Body of pancreas (tissue), 4 donors: ENCODE data around the gene PDE10A. TPM values are rescaled to one million over a fixed set of nuclear protein-coding genes. Genes with fewer than 3 reads are reported as not detected.

Experiments used
- ATAC-seq: fragments of 150-250 bp; one replicate; pipeline ENCODE4 v1.9.1; 2016
- DNase-seq, 4 donors: peaks; one replicate each; pipeline ENCODE4 v3.0.0-alpha.2; 2019
- H3K27ac ChIP-seq, 4 donors: fragments of 200-600 bp; sonication (generic); 1 replicate in 3 of 4; 2 replicates in 1 of 4; pipeline versions ENCODE4 v1.5.1 to v1.6.1; 2016 to 2019; ENCODE audit warnings: mild to moderate bottlenecking in 1 of 4, mixed read lengths in 1 of 4, moderate library complexity in 1 of 4
- H3K27me3 ChIP-seq, 2 donors: fragments of 200-600 bp; sonication (generic); one replicate each; pipeline ENCODE4 v1.6.0; 2016; ENCODE audit warnings: mild to moderate bottlenecking in 1 of 2
- H3K36me3 ChIP-seq, 2 donors: fragments of 200-600 bp; sonication (generic); replicated peaks in 1 of 2; 2 replicates each; pipeline ENCODE4 v1.5.1; 2016; ENCODE audit warnings: low read depth in 2 of 2; ENCODE audit not compliant: insufficient read depth in 1 of 2
- H3K4me1 ChIP-seq: fragments of 200-600 bp; sonication (generic); one replicate; pipeline ENCODE4 v1.6.0; 2016
- H3K4me3 ChIP-seq, 2 donors: fragments of 200-600 bp; sonication (generic); 1 replicate in 1 of 2; 2 replicates in 1 of 2; pipeline ENCODE4 v1.5.1; 2016 to 2019
- H3K9me3 ChIP-seq, 3 donors: fragments of 200-600 bp; sonication (generic); 1 replicate in 2 of 3; 2 replicates in 1 of 3; pipeline ENCODE4 v1.5.1; 2016
- CTCF ChIP-seq, 7 experiments: fragments of 450-650 bp in 4 of 7; fragments of 200-600 bp in 3 of 7; sonication (generic) in 3 of 7; IDR thresholded peaks; one replicate each; pipeline ENCODE4 v1.5.1; 2016 to 2019; ENCODE audit warnings: antibody characterized with exemption in 7 of 7
- POLR2A ChIP-seq, 3 donors: fragments of 450-650 bp; IDR thresholded peaks; one replicate each; pipeline ENCODE4 v1.6.1; 2016; ENCODE audit warnings: antibody characterized with exemption in 3 of 3, mild to moderate bottlenecking in 2 of 3
- WGBS, 2 donors: methylation state at CpG; one replicate each; pipeline ENCODE4 v1.1.5; 2017; 5-methylcytosine and 5-hydroxymethylcytosine counted together
- intact Hi-C: fragments of 100-400 bp; cut with DNase I; formaldehyde crosslinking; loops from one replicate; pipeline ENCODE4 v1.15.1; 2023
- total RNA-seq, 2 donors: library from RNA; depleted of rRNA; stranded (reverse); fragments of >200 nt; gene quantifications; one replicate each; pipeline ENCODE4 v1.1.0, GENCODE V29; 2016

PDE10A gene
- total RNA-seq, 2 donors from 2014 or later, result 3.9 to 16.8 TPM

DNA sequence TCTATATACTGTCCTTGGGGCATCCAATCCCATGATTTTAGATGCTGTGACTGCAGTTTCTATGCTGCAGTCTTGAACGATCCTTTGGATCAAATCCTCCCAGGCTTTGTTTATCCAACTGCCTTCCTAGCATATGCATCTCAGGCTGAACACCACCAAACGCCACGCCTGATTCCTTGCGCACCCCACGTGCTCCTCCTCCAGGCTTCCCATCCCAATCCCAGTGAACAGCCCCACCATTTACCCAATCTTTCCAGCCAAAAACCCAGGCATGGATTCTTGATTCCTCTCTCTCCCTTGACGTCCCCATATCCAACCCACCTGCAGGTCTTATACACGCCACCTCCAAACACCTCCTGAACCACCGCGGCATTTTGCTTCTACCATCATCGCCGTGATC is 7.8 kb downstream of the PDE10A start:
- ATAC-seq, result no peak
- WGBS, 2 donors, result 77 to 81% methylated on average over 11 of the region's 11 CpGs
- no peaks in the 10 kb centered on the region for H3K9me3 ChIP-seq
- intact Hi-C loops, result no loop called here
- H3K36me3 ChIP-seq, result no peaks in the 10 kb centered on the region
- no peak overlapping the region for H3K27ac ChIP-seq
- TF ChIP-seq CTCF (IDR thresholded peaks at IDR 0.05) (no peak), POLR2A (IDR thresholded peaks at IDR 0.05) (no peak)
- peaks cover 1% of the 10 kb centered on the region for H3K4me1 ChIP-seq
- no peaks in the 10 kb centered on the region for H3K27me3 ChIP-seq
- DNase-seq, result no peak
- H3K4me3 ChIP-seq, result no peak overlapping the region

DNA sequence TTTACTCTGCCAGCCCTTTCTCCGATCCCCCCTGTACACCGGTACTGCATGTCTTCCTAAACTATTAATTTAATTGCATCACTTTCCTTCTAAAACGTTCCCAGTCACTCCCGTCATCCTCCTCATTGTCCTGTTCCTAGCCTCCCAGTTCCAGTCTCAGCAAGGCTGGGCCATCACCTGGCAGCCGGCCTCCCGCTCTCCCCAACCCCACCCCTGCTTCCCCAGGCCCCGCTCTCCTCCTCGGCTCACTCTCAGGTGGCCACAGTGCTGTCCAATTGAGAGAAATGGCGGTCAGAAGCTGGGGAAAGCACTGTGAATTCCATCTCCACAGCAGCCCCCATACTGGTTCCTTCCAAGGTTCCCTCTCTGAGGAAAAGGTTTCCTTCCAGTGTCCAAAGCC is 8.9 kb downstream of the PDE10A start:
- no peak for ATAC-seq
- Histone ChIP-seq H3K27me3 (no peaks in the 10 kb centered on the region), H3K27ac (no peak overlapping the region), H3K9me3 (no peaks in the 10 kb centered on the region), H3K36me3 (no peaks in the 10 kb centered on the region), H3K4me1 (no peaks in the 10 kb centered on the region), H3K4me3 (no peak overlapping the region)
- no peak for TF ChIP-seq POLR2A (IDR thresholded peaks at IDR 0.05)
- no peak for DNase-seq
- intact Hi-C loops, result no loop called here
- WGBS, 2 donors, result 68 to 78% methylated on average over 9 of the region's 9 CpGs

GRCh38 chr6:165653607-165654006 is 9.4 kb downstream of the PDE10A start:
- H3K4me1 ChIP-seq, result no peaks in the 10 kb centered on the region
- no peaks in the 10 kb centered on the region for H3K36me3 ChIP-seq
- DNase-seq, result no peak
- TF ChIP-seq POLR2A (IDR thresholded peaks at IDR 0.05) (no peak), CTCF (IDR thresholded peaks at IDR 0.05) (no peak)
- 71 to 73% methylated on average over 11 of the region's 11 CpGs for WGBS, 2 donors
- H3K4me3 ChIP-seq, result no peak overlapping the region
- intact Hi-C loops, result no loop called here
- no peaks in the 10 kb centered on the region for H3K9me3 ChIP-seq
- no peak for ATAC-seq
- H3K27me3 ChIP-seq, result no peaks in the 10 kb centered on the region
- H3K27ac ChIP-seq, result no peak overlapping the region

DNA sequence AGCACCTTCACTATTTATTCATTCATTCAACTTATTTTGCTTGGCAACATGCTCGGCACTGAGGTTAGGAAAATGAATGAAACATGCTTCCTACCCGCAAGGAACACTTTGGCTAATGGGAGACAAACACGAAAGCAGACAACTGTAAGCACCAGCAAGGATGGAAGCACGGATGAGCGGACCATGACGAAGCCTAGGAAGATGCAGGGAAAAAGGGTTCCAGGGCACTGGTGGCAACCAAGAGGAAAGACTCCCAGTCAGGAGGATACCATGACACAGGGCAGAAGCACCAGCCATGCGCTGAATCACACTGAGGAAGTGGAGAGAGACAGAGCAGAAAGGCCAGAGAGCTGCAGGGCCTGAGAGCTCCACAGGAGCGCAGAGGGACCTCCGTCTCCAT is 9.8 kb downstream of the PDE10A start:
- H3K4me3 ChIP-seq, result no peak overlapping the region
- intact Hi-C loops, result no loop called here
- no peak for ATAC-seq
- no peaks in the 10 kb centered on the region for H3K9me3 ChIP-seq
- 74 to 77% methylated on average over 9 of the region's 9 CpGs for WGBS, 2 donors
- no peaks in the 10 kb centered on the region for H3K36me3 ChIP-seq
- TF ChIP-seq CTCF (IDR thresholded peaks at IDR 0.05) (no peak), POLR2A (IDR thresholded peaks at IDR 0.05) (no peak)
- no peak overlapping the region for H3K27ac ChIP-seq
- H3K27me3 ChIP-seq, result no peaks in the 10 kb centered on the region
- DNase-seq, result no peak
- H3K4me1 ChIP-seq, result no peaks in the 10 kb centered on the region

GRCh38 chr6:165652766-165653165 is 10.3 kb downstream of the PDE10A start:
- Histone ChIP-seq H3K9me3 (no peaks in the 10 kb centered on the region), H3K4me3 (no peak overlapping the region), H3K4me1 (no peaks in the 10 kb centered on the region), H3K27me3 (no peaks in the 10 kb centered on the region), H3K36me3 (no peaks in the 10 kb centered on the region), H3K27ac (no peak overlapping the region)
- TF ChIP-seq CTCF (IDR thresholded peaks at IDR 0.05) (no peak), POLR2A (IDR thresholded peaks at IDR 0.05) (no peak)
- no peak for ATAC-seq
- intact Hi-C loops, result no loop called here
- 40 to 48% methylated on average over 5 of the region's 5 CpGs for WGBS, 2 donors
- no peak for DNase-seq
